Liver (tissue), 9 donors: ENCODE results near the gene SHLD1. TPM values are rescaled to one million over a fixed set of nuclear protein-coding genes. Genes with fewer than 3 reads are reported as not detected.

Source experiments
- DNase-seq: peaks from one replicate; pipeline ENCODE4 v3.0.0-alpha.2; 2017; ENCODE audit warnings: low spot score
- H3K27ac ChIP-seq, 2 donors: one replicate each; pipeline ENCODE4 v1.7.0; 2013; ENCODE audit warnings: inconsistent platforms in 2 of 2, low read length in 2 of 2, control low read depth in 1 of 2, low read depth in 1 of 2, mild to moderate bottlenecking in 1 of 2
- H3K27me3 ChIP-seq, 4 donors: one replicate each; pipeline versions ENCODE4 v1.6.1 to v1.7.0; 2013; ENCODE audit warnings: low read length in 3 of 4, inconsistent platforms in 1 of 4, mild to moderate bottlenecking in 1 of 4, moderate library complexity in 1 of 4; ENCODE audit not compliant: control insufficient read depth in 4 of 4, insufficient read depth in 4 of 4
- H3K36me3 ChIP-seq, 4 donors: one replicate each; pipeline versions ENCODE4 v1.6.1 to v1.7.0; 2013; ENCODE audit warnings: low read length in 3 of 4, mild to moderate bottlenecking in 3 of 4, low read depth in 1 of 4, moderate library complexity in 1 of 4; ENCODE audit not compliant: control insufficient read depth in 4 of 4, insufficient read depth in 3 of 4
- H3K4me1 ChIP-seq, 4 donors: one replicate each; pipeline versions ENCODE4 v1.6.1 to v1.7.0; 2013; ENCODE audit warnings: low read length in 3 of 4, mild to moderate bottlenecking in 3 of 4, moderate library complexity in 1 of 4; ENCODE audit not compliant: control insufficient read depth in 4 of 4, insufficient read depth in 4 of 4
- H3K4me3 ChIP-seq, 3 donors: one replicate each; pipeline versions ENCODE4 v1.6.1 to v1.7.0; 2013; ENCODE audit warnings: low read length in 3 of 3, control low read depth in 1 of 3, low read depth in 1 of 3, mild to moderate bottlenecking in 1 of 3
- H3K9ac ChIP-seq, 2 donors: one replicate each; pipeline ENCODE4 v1.7.0; 2013; ENCODE audit warnings: low read length in 2 of 2, mild to moderate bottlenecking in 2 of 2, moderate library complexity in 2 of 2, control low read depth in 1 of 2, low read depth in 1 of 2
- H3K9me3 ChIP-seq, 4 donors: one replicate each; pipeline versions ENCODE4 v1.6.1 to v1.7.0; 2013; ENCODE audit warnings: low read length in 3 of 4; ENCODE audit not compliant: control insufficient read depth in 4 of 4
- ATF3 ChIP-seq: IDR thresholded peaks from 2 replicates; pipeline ENCODE4 v1.6.1; 2016; ENCODE audit warnings: antibody characterized with exemption
- EGR1 ChIP-seq, 2 donors: IDR thresholded peaks; 2 replicates each; pipeline ENCODE4 v1.6.1; 2016 to 2018; ENCODE audit warnings: antibody characterized with exemption in 2 of 2, low read depth in 2 of 2
- FOXA1 ChIP-seq: IDR thresholded peaks from 2 replicates; pipeline ENCODE4 v1.6.1; 2016; ENCODE audit warnings: antibody characterized with exemption
- FOXA2 ChIP-seq: IDR thresholded peaks from 2 replicates; pipeline ENCODE4 v1.6.1; 2016; ENCODE audit warnings: antibody characterized with exemption
- GABPA ChIP-seq, 2 donors: IDR thresholded peaks in 1 of 2; conservative IDR thresholded peaks in 1 of 2; 2 replicates each; pipeline ENCODE4 v1.6.1; 2016; ENCODE audit warnings: antibody characterized with exemption in 2 of 2, mild to moderate bottlenecking in 1 of 2, moderate library complexity in 1 of 2
- HNF4A ChIP-seq, 2 donors: conservative IDR thresholded peaks; 2 replicates each; pipeline ENCODE4 v1.6.1; 2016; ENCODE audit warnings: antibody characterized with exemption in 2 of 2, mild to moderate bottlenecking in 2 of 2
- HNF4G ChIP-seq: IDR thresholded peaks from 2 replicates; pipeline ENCODE4 v1.6.1; 2016; ENCODE audit warnings: antibody characterized with exemption
- JUND ChIP-seq, 2 donors: IDR thresholded peaks; 2 replicates each; pipeline ENCODE4 v1.6.1; 2016; ENCODE audit warnings: antibody characterized with exemption in 2 of 2
- MAX ChIP-seq: IDR thresholded peaks from 2 replicates; pipeline ENCODE4 v1.6.1; 2016; ENCODE audit warnings: antibody characterized with exemption
- NR2F2 ChIP-seq: IDR thresholded peaks from 2 replicates; pipeline ENCODE4 v1.6.1; 2016; ENCODE audit warnings: antibody characterized with exemption
- RAD21 ChIP-seq, 2 donors: IDR thresholded peaks; 2 replicates each; pipeline ENCODE4 v1.6.1; 2016; ENCODE audit warnings: antibody characterized with exemption in 2 of 2, mild to moderate bottlenecking in 2 of 2
- REST ChIP-seq: IDR thresholded peaks from 2 replicates; pipeline ENCODE4 v1.6.1; 2016; ENCODE audit warnings: antibody characterized with exemption, mild to moderate bottlenecking
- RXRA ChIP-seq, 2 donors: IDR thresholded peaks; 2 replicates each; pipeline ENCODE4 v1.6.1; 2017 to 2018; ENCODE audit warnings: antibody characterized with exemption in 2 of 2, mild to moderate bottlenecking in 1 of 2
- SP1 ChIP-seq: IDR thresholded peaks from 2 replicates; pipeline ENCODE4 v1.6.1; 2018; ENCODE audit warnings: antibody characterized with exemption, mild to moderate bottlenecking
- TAF1 ChIP-seq: conservative IDR thresholded peaks from 2 replicates; pipeline ENCODE4 v1.6.1; 2016; ENCODE audit warnings: antibody characterized with exemption, mild to moderate bottlenecking
- YY1 ChIP-seq: IDR thresholded peaks from 2 replicates; pipeline ENCODE4 v1.6.1; 2016; ENCODE audit warnings: antibody characterized with exemption, mild to moderate bottlenecking
- ZBTB33 ChIP-seq: IDR thresholded peaks from 2 replicates; pipeline ENCODE4 v1.6.1; 2016; ENCODE audit warnings: antibody characterized with exemption
- WGBS: extraction: QIAGEN DNeasy Blood & Tissue Kit; methylation state at CpG from one replicate; pipeline ENCODE4 v1.1.7; 2013; 5-methylcytosine and 5-hydroxymethylcytosine counted together
- polyA plus RNA-seq, 2 donors: library from polyadenylated mRNA; stranded (reverse) in 1 of 2; unstranded in 1 of 2; fragments of 200-250 nt in 1 of 2; fragments of >200 nt in 1 of 2; fragmentation: Nextera tagmentation in 1 of 2; extraction: Ambion mirVana in 1 of 2; gene quantifications; one replicate each; pipeline versions ENCODE4 v1.2.1 to v1.2.3, GENCODE V29; 2013 to 2015
- total RNA-seq, 2 donors: library from RNA; depleted of rRNA; stranded (reverse); fragments of >200 nt; gene quantifications; one replicate each; pipeline ENCODE4 v1.2.3, GENCODE V29; 2014
- TF ChIP-seq, protein P1 (sequence below): fragments of 150-350 bp; IDR thresholded peaks from 2 replicates; pipeline ENCODE4 v1.5.1; 2017; ENCODE audit warnings: improper control_type of control experiment, low read depth, low read length; ENCODE audit not compliant: missing input control
- donor health status: healthy.
- donor health status: healthy.
- donor health status: healthy.
- donor health status: healthy.
- donor health status: healthy.

SHLD1 gene
- total and polyA plus RNA-seq, 4 donors: 0.92 to 5.0 (median 2.0) TPM

DNA sequence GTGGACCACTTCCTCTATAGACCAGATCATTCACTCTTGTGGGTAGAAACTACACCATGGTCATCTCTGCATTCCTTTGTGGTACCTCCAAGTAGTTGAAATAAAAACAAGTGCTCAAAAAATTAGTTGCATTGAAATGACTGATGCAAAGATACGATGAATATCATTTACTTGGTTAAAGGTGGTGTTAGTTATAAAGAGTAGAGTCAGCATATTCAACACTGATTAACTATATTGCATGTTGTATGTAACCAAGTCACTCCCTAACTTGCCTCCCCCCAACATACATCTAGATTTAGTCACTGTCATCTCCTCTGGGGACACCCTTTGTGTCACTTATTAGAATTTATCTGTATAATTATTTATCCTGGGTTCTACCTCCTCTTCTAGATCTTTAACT lies 77.7 kb downstream of the SHLD1 start:
- Histone ChIP-seq H3K36me3 (no peaks in the 10 kb centered on the region), H3K4me1 (no peaks in the 10 kb centered on the region), H3K9me3 (no peaks in the 10 kb centered on the region), H3K27me3 (no peaks in the 10 kb centered on the region), H3K9ac (no peak overlapping the region), H3K4me3 (no peak overlapping the region), H3K27ac (no peak overlapping the region)
- TF ChIP-seq RAD21 (IDR thresholded peaks at IDR 0.05) (no peak), MAX (no peak), HNF4A (conservative IDR thresholded peaks at IDR 0.05) (no peak), RXRA (IDR thresholded peaks at IDR 0.05) (no peak), NR2F2 (no peak), GABPA (IDR thresholded peaks at IDR 0.05 in 1 of 2, conservative IDR thresholded peaks at IDR 0.05 in 1 of 2) (no peak), FOXA2 (no peak), REST (no peak), ATF3 (no peak), EGR1 (IDR thresholded peaks at IDR 0.05; ENCODE audit: low read depth in 2 of 2) (no peak), FOXA1 (no peak), YY1 (no peak), TAF1 (no peak), JUND (IDR thresholded peaks at IDR 0.05) (no peak), ZBTB33 (no peak), SP1 (no peak), HNF4G (no peak)
- TF ChIP-seq, protein P1, sequence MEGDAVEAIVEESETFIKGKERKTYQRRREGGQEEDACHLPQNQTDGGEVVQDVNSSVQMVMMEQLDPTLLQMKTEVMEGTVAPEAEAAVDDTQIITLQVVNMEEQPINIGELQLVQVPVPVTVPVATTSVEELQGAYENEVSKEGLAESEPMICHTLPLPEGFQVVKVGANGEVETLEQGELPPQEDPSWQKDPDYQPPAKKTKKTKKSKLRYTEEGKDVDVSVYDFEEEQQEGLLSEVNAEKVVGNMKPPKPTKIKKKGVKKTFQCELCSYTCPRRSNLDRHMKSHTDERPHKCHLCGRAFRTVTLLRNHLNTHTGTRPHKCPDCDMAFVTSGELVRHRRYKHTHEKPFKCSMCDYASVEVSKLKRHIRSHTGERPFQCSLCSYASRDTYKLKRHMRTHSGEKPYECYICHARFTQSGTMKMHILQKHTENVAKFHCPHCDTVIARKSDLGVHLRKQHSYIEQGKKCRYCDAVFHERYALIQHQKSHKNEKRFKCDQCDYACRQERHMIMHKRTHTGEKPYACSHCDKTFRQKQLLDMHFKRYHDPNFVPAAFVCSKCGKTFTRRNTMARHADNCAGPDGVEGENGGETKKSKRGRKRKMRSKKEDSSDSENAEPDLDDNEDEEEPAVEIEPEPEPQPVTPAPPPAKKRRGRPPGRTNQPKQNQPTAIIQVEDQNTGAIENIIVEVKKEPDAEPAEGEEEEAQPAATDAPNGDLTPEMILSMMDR: no peak
- no peak for DNase-seq
- WGBS: 94% methylated on average over 1 of the region's 1 CpG
